HG02852 (cell line): ENCODE results near the gene NOD2.

Experiments
- ATAC-seq: cut with Tn5 transposase; IDR thresholded peaks from one replicate; pipeline ENCODE4 v1.9.1; 2021; ENCODE audit warnings: mild to moderate bottlenecking, moderate library complexity; ENCODE audit not compliant: unreplicated experiment

Gene NOD2

GRCh38 chr16:50778284-50779163 is 85.1 kb downstream of the NOD2 start:
- ATAC-seq: no peak

DNA sequence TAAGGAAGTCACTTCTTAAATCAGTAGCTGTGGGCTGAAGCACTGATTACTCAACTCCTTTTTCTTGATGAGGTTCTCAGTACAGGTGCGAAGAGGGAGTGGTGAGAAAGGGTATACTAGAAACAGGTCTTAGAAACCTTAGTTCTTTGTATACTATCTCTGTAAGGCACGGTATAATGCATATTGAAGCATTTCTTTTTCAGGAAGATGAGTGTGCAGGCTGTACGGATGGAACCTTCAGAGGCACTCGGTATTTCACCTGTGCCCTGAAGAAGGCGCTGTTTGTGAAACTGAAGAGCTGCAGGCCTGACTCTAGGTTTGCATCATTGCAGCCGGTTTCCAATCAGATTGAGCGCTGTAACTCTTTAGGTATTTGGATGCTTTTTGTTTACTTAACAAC is 87.6 kb downstream of the NOD2 start:
- no peak for ATAC-seq

DNA sequence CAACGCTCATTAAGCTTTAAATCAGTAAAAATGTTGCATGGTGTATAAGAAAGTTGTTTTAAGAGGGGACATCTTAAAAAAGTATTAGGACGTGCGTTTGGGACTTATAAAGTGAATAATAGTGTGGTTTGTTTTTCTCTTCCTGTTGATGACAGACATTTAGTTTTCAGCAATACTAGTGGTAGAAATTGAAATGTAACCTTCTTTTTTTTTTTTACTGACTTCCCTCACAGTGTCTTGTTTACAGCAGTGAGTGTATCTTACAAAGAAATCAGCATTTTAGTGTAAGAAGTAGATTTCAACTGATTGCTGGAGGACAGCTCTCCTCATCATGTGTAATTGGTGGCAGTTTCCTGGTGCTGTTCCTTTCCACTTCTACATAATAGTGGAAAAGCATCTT is 88.1 kb downstream of the NOD2 start:
- no peak for ATAC-seq
